Transverse colon (tissue), 4 donors: ENCODE results near the gene VPS26A. TPM values are rescaled to one million over a fixed set of nuclear protein-coding genes. Genes with fewer than 3 reads are reported as not detected.

ENCODE experiments used
- DNase-seq: peaks from one replicate; pipeline ENCODE4 v3.0.0-alpha.2; 2019
- H3K27ac ChIP-seq, 4 donors: fragments of 200-600 bp; sonication (generic); 2 replicates each; pipeline ENCODE4 v1.5.1; 2016 to 2018; ENCODE audit warnings: inconsistent platforms in 4 of 4
- H3K27me3 ChIP-seq: fragments of 200-600 bp; sonication (generic); 2 replicates; pipeline ENCODE4 v1.5.1; 2017; ENCODE audit warnings: inconsistent platforms
- H3K36me3 ChIP-seq, 4 donors: fragments of 200-600 bp; sonication (generic); 2 replicates each; pipeline ENCODE4 v1.5.1; 2017 to 2019; ENCODE audit warnings: inconsistent platforms in 4 of 4
- H3K4me1 ChIP-seq, 4 donors: fragments of 200-600 bp; sonication (generic); 2 replicates each; pipeline ENCODE4 v1.5.1; 2017 to 2020; ENCODE audit warnings: inconsistent platforms in 4 of 4
- H3K4me3 ChIP-seq, 4 donors: fragments of 200-600 bp; sonication (generic); 1 replicate in 1 of 4; 2 replicates in 3 of 4; pipeline versions ENCODE4 v1.5.1 to v1.6.1; 2017 to 2019; ENCODE audit warnings: inconsistent platforms in 4 of 4
- H3K9me3 ChIP-seq, 2 donors: fragments of 200-600 bp; sonication (generic); 2 replicates each; pipeline ENCODE4 v1.5.1; 2017 to 2019; ENCODE audit warnings: inconsistent platforms in 2 of 2
- EP300 ChIP-seq: sonication (generic); formaldehyde crosslinking; IDR thresholded peaks from one replicate; pipeline ENCODE4 v1.6.1; 2017; ENCODE audit warnings: antibody characterized with exemption, low read depth
- POLR2A ChIP-seq: fragments of 450-650 bp; IDR thresholded peaks from one replicate; pipeline ENCODE4 v1.6.1; 2016; ENCODE audit warnings: antibody characterized with exemption, mild to moderate bottlenecking, moderate library complexity
- POLR2AphosphoS5 ChIP-seq, 3 donors: sonication (generic); formaldehyde crosslinking; IDR thresholded peaks; one replicate each; pipeline ENCODE4 v1.6.1; 2016; ENCODE audit warnings: antibody characterized with exemption in 3 of 3
- WGBS, 2 donors: methylation state at CpG; one replicate each; pipeline ENCODE4 v1.1.5; 2018; ENCODE audit warnings: low coverage in 1 of 2; 5-methylcytosine and 5-hydroxymethylcytosine counted together
- in situ Hi-C, 4 donors: fragments of 200-750 bp; cut with MboI; loops; one replicate each; pipeline versions ENCODE4 v1.15.0 to v1.15.1; 2017; ENCODE audit warnings: low sequenced_read_pairs in 3 of 4, low pct_ligation_motif_present in 1 of 4, low pct_unique_long_range_greater_than_20kb in 1 of 4
- intact Hi-C: fragments of 100-400 bp; cut with DNase I; formaldehyde crosslinking; loops from one replicate; pipeline ENCODE4 v1.15.1; 2023; ENCODE audit warnings: low total_unique reads
- total RNA-seq, 4 donors: library from RNA; depleted of rRNA; stranded (reverse); fragments of >200 nt; gene quantifications; one replicate each; pipeline ENCODE4 v1.1.0, GENCODE V29; 2016
- TF ChIP-seq, protein P1 (sequence below), 5 experiments: fragments of 200-600 bp in 3 of 5; fragments of 450-650 bp in 2 of 5; sonication (generic) in 3 of 5; IDR thresholded peaks; 1 replicate in 2 of 5; 2 replicates in 3 of 5; pipeline ENCODE4 v1.5.1; 2016 to 2017; ENCODE audit warnings: antibody characterized with exemption in 5 of 5, inconsistent platforms in 3 of 5, mild to moderate bottlenecking in 2 of 5, moderate library complexity in 1 of 5

VPS26A gene
- total RNA-seq = 10 to 100 TPM in 3 of 4 donors, 1 to 10 TPM in 1; 5.4 to 38.7 (median 23.2) TPM

DNA sequence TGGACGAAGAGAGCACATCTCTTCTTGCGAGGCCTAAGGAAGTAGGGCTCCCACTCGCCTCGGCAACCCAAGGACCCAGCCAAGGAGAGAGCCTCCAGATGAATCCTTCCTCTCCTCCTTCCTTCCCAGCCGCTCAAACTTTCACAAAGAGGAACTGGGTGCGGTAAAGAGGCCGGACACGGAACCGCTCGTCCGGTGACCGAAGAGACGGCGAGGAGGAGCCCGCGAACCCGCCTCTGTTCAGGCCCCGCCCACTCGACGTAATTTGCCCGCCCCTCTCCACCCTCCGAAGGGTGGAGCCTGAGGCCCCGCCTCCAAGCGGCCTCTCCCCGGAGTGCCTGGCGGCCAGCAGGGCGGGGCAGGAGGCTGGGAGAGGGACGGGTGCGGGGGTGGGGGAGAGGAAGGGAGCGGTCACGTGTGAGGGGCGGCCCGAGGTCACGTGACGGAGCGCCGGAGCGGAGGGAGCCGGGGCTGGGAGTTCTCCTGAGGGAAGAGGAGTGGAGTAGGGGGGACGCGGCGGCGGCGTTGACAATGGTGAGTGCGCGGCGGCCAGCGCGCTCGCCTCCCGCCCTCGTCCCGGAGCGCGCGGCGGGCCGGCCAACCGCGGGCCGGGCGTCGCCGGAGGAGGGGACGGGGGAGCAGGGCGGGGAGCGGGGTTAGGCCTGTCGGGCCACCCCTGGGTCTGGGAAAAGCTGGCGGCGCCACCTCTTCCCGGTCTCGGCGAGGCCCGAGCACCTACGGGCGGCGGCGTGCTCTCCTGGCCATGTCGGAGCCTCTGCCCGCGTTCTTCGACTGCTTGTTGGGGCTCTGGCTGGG is at the start of gene VPS26A:
VPS26A (plus strand) TSS at position 432 of the 816 bp plus-strand sequence; CDS start at position 532, 100 bp downstream.
- intact Hi-C loops = no loop called here
- WGBS, 2 donors = 0% methylated on average over 59 of the region's 82 CpGs; no CpG with 5 or more reads in 1 of the 2 donors
- in situ Hi-C loops = loop anchor here in 2 of 4 donors (25.0 kb wide), 2 partner anchors 112 to 137 kb away; partner anchors contain the start of gene KIFBP (in 1 of the 2)

DNA sequence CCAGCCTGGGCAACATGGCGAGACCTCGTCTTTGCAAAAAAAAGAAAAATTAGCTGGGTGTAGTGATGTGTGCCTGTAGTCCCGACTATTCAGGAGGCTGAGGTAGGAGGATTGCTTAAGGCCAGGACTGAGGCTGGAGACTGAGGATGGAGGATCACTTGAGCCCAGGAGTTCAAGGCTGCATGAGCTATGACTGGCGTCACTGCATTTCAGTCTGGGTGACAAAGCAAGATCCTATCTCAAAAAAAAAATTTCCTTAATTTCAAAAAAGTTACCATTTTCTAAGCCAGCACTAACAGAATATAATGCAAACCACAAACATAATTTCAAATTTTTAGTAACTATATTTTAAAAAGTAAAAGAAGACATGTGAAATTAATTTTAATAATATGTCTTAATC is 49.4 kb upstream of the VPS26A start:
- Histone ChIP-seq H3K27ac (no peak overlapping the region), H3K4me1 (no peaks in the 10 kb centered on the region), H3K4me3 (no peak overlapping the region), H3K27me3 (no peaks in the 10 kb centered on the region), H3K9me3 (no peaks in the 10 kb centered on the region), H3K36me3 (no peaks in the 10 kb centered on the region)
- no peak for DNase-seq
- in situ Hi-C loops (no loop called here), intact Hi-C loops (no loop called here)
- no peak for TF ChIP-seq POLR2AphosphoS5 (IDR thresholded peaks at IDR 0.05)
- TF ChIP-seq, protein P1, sequence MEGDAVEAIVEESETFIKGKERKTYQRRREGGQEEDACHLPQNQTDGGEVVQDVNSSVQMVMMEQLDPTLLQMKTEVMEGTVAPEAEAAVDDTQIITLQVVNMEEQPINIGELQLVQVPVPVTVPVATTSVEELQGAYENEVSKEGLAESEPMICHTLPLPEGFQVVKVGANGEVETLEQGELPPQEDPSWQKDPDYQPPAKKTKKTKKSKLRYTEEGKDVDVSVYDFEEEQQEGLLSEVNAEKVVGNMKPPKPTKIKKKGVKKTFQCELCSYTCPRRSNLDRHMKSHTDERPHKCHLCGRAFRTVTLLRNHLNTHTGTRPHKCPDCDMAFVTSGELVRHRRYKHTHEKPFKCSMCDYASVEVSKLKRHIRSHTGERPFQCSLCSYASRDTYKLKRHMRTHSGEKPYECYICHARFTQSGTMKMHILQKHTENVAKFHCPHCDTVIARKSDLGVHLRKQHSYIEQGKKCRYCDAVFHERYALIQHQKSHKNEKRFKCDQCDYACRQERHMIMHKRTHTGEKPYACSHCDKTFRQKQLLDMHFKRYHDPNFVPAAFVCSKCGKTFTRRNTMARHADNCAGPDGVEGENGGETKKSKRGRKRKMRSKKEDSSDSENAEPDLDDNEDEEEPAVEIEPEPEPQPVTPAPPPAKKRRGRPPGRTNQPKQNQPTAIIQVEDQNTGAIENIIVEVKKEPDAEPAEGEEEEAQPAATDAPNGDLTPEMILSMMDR (IDR thresholded peaks at IDR 0.05) = no peak
- no peak for TF ChIP-seq EP300
- no peak for TF ChIP-seq POLR2A
- WGBS, 2 donors = 92 to 100% methylated on average over 3 to 4 of the region's 4 CpGs

More for the DNA sequence above, at the start of gene VPS26A:
- Histone ChIP-seq H3K36me3 (no peaks in the 10 kb centered on the region), H3K4me1 (peaks cover 0 to 26% (median 15%) of the 10 kb centered on the region in 4 donors), H3K9me3 (no peaks in the 10 kb centered on the region), H3K27ac (peak within 1 kb of the TSS; percentile 90 to 99 (median 93)), H3K4me3 (peak within 1 kb of the TSS; percentile 74 to 98 (median 85)), H3K27me3 (no peaks in the 10 kb centered on the region)
- DNase-seq = peak; percentile 99
- TF ChIP-seq, protein P1 (IDR thresholded peaks at IDR 0.05) = peak in 1 of 5 experiments; percentile 27
- TF ChIP-seq EP300 = no peak
- TF ChIP-seq POLR2AphosphoS5 (IDR thresholded peaks at IDR 0.05) = peak; percentile 94 to 98 (median 98)
- peak; percentile 98 for TF ChIP-seq POLR2A

DNA sequence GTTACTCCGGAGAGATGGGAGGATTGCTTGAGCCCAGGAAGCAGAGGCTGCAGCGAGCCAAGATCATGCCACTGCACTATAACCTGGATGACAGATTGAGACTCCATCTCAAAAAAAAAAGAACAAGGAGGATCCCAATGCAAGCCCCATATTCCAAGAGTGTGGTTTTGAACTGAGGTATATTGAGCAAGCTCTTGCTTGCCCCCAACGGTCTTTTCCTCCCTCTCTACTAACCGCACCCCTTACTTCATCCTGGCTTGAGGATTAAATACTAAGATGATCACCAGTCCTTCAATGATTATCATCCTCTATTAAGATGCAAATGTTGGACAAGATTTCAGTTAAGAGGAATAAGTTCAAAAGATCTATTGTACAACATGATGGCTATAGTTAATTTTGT is 48.5 kb upstream of the VPS26A start:
- no peaks in the 10 kb centered on the region for H3K4me1 ChIP-seq
- no peaks in the 10 kb centered on the region for H3K9me3 ChIP-seq
- H3K36me3 ChIP-seq = no peaks in the 10 kb centered on the region
- intact Hi-C loops (loop anchor here (5.0 kb wide), 1 partner anchor 813 kb away; no protein-coding TSS in a partner anchor), in situ Hi-C loops (no loop called here)
- DNase-seq = no peak
- no peak overlapping the region for H3K4me3 ChIP-seq
- no peak overlapping the region for H3K27ac ChIP-seq
- 87% methylated on average over 4 of the region's 4 CpGs; no CpG with 5 or more reads in 1 of the 2 donors for WGBS, 2 donors
- H3K27me3 ChIP-seq = no peaks in the 10 kb centered on the region
- TF ChIP-seq POLR2A (no peak), POLR2AphosphoS5 (IDR thresholded peaks at IDR 0.05) (no peak), EP300 (no peak)
- TF ChIP-seq, protein P1 (IDR thresholded peaks at IDR 0.05) = no peak

DNA sequence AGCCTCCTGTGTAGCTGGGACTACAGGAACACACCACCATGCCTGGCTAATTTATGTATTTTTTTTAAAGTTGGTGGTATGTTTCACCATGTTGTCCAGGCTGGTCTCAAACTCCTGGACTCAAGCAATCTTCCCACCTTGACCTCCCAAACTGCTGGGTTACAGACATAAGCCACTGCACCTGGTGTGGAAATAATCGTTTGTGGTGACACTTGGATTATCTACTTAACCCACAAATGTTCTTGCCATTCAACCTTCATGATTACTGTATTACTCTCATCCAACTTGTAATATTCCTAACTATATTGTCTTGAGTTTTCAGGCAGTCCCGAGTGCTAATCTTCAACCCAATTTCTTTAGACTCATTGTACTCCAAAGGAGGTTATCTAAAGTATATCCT is 45.7 kb upstream of the VPS26A start:
- no peak for DNase-seq
- WGBS, 2 donors = 70 to 83% methylated on average over 2 of the region's 2 CpGs
- H3K4me3 ChIP-seq = no peak overlapping the region
- intact Hi-C loops = loop anchor here (5.0 kb wide), 1 partner anchor 816 kb away; no protein-coding TSS in a partner anchor
- H3K27ac ChIP-seq = no peak overlapping the region
- H3K36me3 ChIP-seq = no peaks in the 10 kb centered on the region
- TF ChIP-seq POLR2AphosphoS5 (IDR thresholded peaks at IDR 0.05) (no peak), EP300 (no peak)
- no peaks in the 10 kb centered on the region for H3K27me3 ChIP-seq
- no peaks in the 10 kb centered on the region for H3K4me1 ChIP-seq
- in situ Hi-C loops = no loop called here
- H3K9me3 ChIP-seq = no peaks in the 10 kb centered on the region
